WTC11 (cell line): ENCODE data around the gene GYS1. TPM values are rescaled to one million over a fixed set of nuclear protein-coding genes. Genes with fewer than 3 reads are reported as not detected.
A peak's percentile ranks its signal among the peaks of the same experiment; 100 is the strongest.

Source experiments
- ATAC-seq: fragments of 200-7000 bp; cut with Tn5 transposase; 2 replicates; pipeline ENCODE4 v1.10.0; 2021; ENCODE audit warnings: mild to moderate bottlenecking, moderate library complexity
- CTCF ChIA-PET: fragments of 300-600 bp; sonication (Branson Sonifier 250); formaldehyde crosslinking; loops from one replicate; lab custom pipeline; 2021; ENCODE audit warnings: antibody characterized with exemption; lab: Charles Lee
- POLR2A ChIA-PET: fragments of 350-600 bp; sonication (Branson Sonifier 250); formaldehyde crosslinking; loops from one replicate; lab custom pipeline; 2021; ENCODE audit warnings: antibody characterized with exemption; lab: Charles Lee
- DNase-seq: peaks from one replicate; pipeline ENCODE4 v3.0.0; 2021; ENCODE audit warnings: low spot score
- H3K27ac Mint-ChIP-seq: 2 replicates; pipeline ENCODE4 v1.8.0; 2021; ENCODE audit warnings: mixed read lengths
- H3K27me3 Mint-ChIP-seq: 2 replicates; pipeline ENCODE4 v1.8.0; 2021; ENCODE audit warnings: low read depth, mild to moderate bottlenecking, moderate library complexity, mixed read lengths
- H3K36me3 Mint-ChIP-seq: 2 replicates; pipeline ENCODE4 v1.8.0; 2021; ENCODE audit warnings: mixed read lengths
- H3K4me1 Mint-ChIP-seq: 2 replicates; pipeline ENCODE4 v1.8.0; 2022; ENCODE audit warnings: mixed read lengths
- H3K4me3 Mint-ChIP-seq: 2 replicates; pipeline ENCODE4 v1.8.0; 2021; ENCODE audit warnings: mild to moderate bottlenecking, moderate library complexity, mixed read lengths
- H3K9me3 Mint-ChIP-seq: 2 replicates; pipeline ENCODE4 v1.8.0; 2021; ENCODE audit warnings: mixed read lengths
- CTCF ChIP-seq: fragments of 200-600 bp; IDR thresholded peaks from 2 replicates; pipeline ENCODE4 v1.8.0; 2022; ENCODE audit warnings: antibody characterized with exemption
- E2F1 ChIP-seq: sonication (generic); formaldehyde crosslinking; IDR thresholded peaks from 2 replicates; pipeline ENCODE4 v1.8.0; 2022; ENCODE audit warnings: mild to moderate bottlenecking, missing genetic modification reagents
- ESRRA ChIP-seq: sonication (generic); formaldehyde crosslinking; IDR thresholded peaks from 2 replicates; pipeline ENCODE4 v1.8.1; 2022; ENCODE audit warnings: mild to moderate bottlenecking, missing genetic modification reagents, borderline replicate concordance
- FOXJ3 ChIP-seq: sonication (generic); formaldehyde crosslinking; IDR thresholded peaks from 2 replicates; pipeline ENCODE4 v1.9.0; 2021; ENCODE audit warnings: missing genetic modification reagents, mild to moderate bottlenecking, borderline replicate concordance
- FOXK1 ChIP-seq: sonication (generic); formaldehyde crosslinking; IDR thresholded peaks from 2 replicates; pipeline ENCODE4 v1.8.0; 2022; ENCODE audit warnings: mild to moderate bottlenecking, moderate library complexity, missing genetic modification reagents
- HMGXB4 ChIP-seq: sonication (generic); formaldehyde crosslinking; IDR thresholded peaks from 2 replicates; pipeline ENCODE4 v1.8.1; 2023; ENCODE audit warnings: mild to moderate bottlenecking, moderate library complexity, missing genetic modification reagents
- NFATC4 ChIP-seq: fragments of 250-450 bp; sonication (Bioruptor Pico); IDR thresholded peaks from 2 replicates; pipeline ENCODE4 v1.9.0; 2021; ENCODE audit warnings: mild to moderate bottlenecking
- NR1H2 ChIP-seq: sonication (generic); formaldehyde crosslinking; IDR thresholded peaks from 2 replicates; pipeline ENCODE4 v1.9.0; 2021; ENCODE audit warnings: mild to moderate bottlenecking, moderate library complexity, missing genetic modification reagents
- SMAD4 ChIP-seq: sonication (generic); formaldehyde crosslinking; IDR thresholded peaks from 2 replicates; pipeline ENCODE4 v1.8.0; 2022; ENCODE audit warnings: mild to moderate bottlenecking, missing genetic modification reagents
- STAT6 ChIP-seq: sonication (generic); formaldehyde crosslinking; conservative IDR thresholded peaks from 2 replicates; pipeline ENCODE4 v1.8.1; 2023; ENCODE audit warnings: mild to moderate bottlenecking, low read depth, missing genetic modification reagents, moderate library complexity
- TCF7 ChIP-seq: sonication (generic); formaldehyde crosslinking; IDR thresholded peaks from 2 replicates; pipeline ENCODE4 v1.8.0; 2022; ENCODE audit warnings: mild to moderate bottlenecking, low read depth, missing genetic modification reagents, moderate library complexity
- ZNF512 ChIP-seq: sonication (generic); formaldehyde crosslinking; IDR thresholded peaks from 2 replicates; pipeline ENCODE4 v1.8.1; 2022; ENCODE audit warnings: missing genetic modification reagents, borderline replicate concordance
- ZNF671 ChIP-seq: fragments of 250-450 bp; sonication (Bioruptor Pico); IDR thresholded peaks from 2 replicates; pipeline ENCODE4 v1.8.0; 2021; ENCODE audit warnings: mild to moderate bottlenecking
- total RNA-seq: library from RNA; stranded (reverse); gene quantifications from 3 replicates; pipeline ENCODE4 v1.2.3, GENCODE V29; 2021

Gene GYS1
- total RNA-seq, 1 experiment from 2014 or later: 52.0 TPM

- POLR2A ChIA-PET: interaction anchor here (0.7 kb wide), 1 partner anchor 10 kb away, joined by 3 read pairs; no protein-coding TSS in a partner anchor
- Mint-ChIP-seq H3K27ac (peak overlapping the region; percentile 3), H3K4me1 (peaks cover 23% of the 10 kb centered on the region), H3K4me3 (no peak overlapping the region), H3K27me3 (no peaks in the 10 kb centered on the region), H3K36me3 (peaks cover 11% of the 10 kb centered on the region), H3K9me3 (no peaks in the 10 kb centered on the region)
- CTCF ChIA-PET: interaction anchor here (0.6 to 3.0 kb wide), 30 partner anchors 9 to 769 kb away, joined by 3 to 26 read pairs (median 4); partner anchors contain the start of genes AP2A1, CGB2, HSD17B14 and LHB
- DNase-seq: peak; percentile 92
- TF ChIP-seq FOXJ3 (CRISPR knock-in tag) (no peak), CTCF (peak; percentile 74)
- peak; percentile 13 for ATAC-seq
These were observed 4.9 kb upstream of the GYS1 start for GRCh38 chr19:48997972-48998371.

- no peak for ATAC-seq
- CTCF ChIA-PET: interaction anchor here (0.6 to 3.4 kb wide), 58 partner anchors 10 to 819 kb away, joined by 3 to 60 read pairs (median 8); partner anchors contain the start of genes CA11, CGB2, CGB7 and DHDH
These were observed 902 bp upstream of the GYS1 start for GRCh38 chr19:48994035-48994386.

GRCh38 chr19:48992581-48993174 is 431 bp downstream of the GYS1 start:
- TF ChIP-seq ESRRA (CRISPR knock-in tag) (0 out of 2 replicates have a peak, but pooled peaks have one; percentile 42), TCF7 (CRISPR knock-in tag) (no peak)
- H3K9me3 Mint-ChIP-seq: no peaks in the 10 kb centered on the region
- peaks cover 24% of the 10 kb centered on the region for H3K36me3 Mint-ChIP-seq
- POLR2A ChIA-PET: interaction anchor here (0.5 to 2.1 kb wide), 11 partner anchors 9 to 519 kb away, joined by 3 to 10 read pairs (median 5); no protein-coding TSS in a partner anchor
- H3K27me3 Mint-ChIP-seq: no peaks in the 10 kb centered on the region
- H3K27ac Mint-ChIP-seq: peak overlapping the region; percentile 95
- H3K4me1 Mint-ChIP-seq: peaks cover 33% of the 10 kb centered on the region
- peak overlapping the region; percentile 99 for H3K4me3 Mint-ChIP-seq
- CTCF ChIA-PET: interaction anchor here (0.6 to 3.4 kb wide), 55 partner anchors 9 to 499 kb away, joined by 3 to 60 read pairs (median 7); partner anchors contain the start of genes CA11, CGB2, CGB7 and DHDH
- DNase-seq (no peak), ATAC-seq (peak; percentile 1; the same call in 1 of the 2 replicates)

More at GRCh38 chr19:48994035-48994386, 902 bp upstream of the GYS1 start:
- TF ChIP-seq SMAD4 (CRISPR knock-in tag) (no peak), NFATC4 (no peak), ZNF512 (CRISPR knock-in tag) (no peak), FOXK1 (no peak), FOXJ3 (CRISPR knock-in tag) (no peak), HMGXB4 (CRISPR knock-in tag) (no peak), ZNF671 (CRISPR knock-in tag) (no peak)
- TF ChIP-seq, all 79 proteins: peak for 0
- no peaks in the 10 kb centered on the region for H3K9me3 Mint-ChIP-seq
- no peak for DNase-seq
- no peaks in the 10 kb centered on the region for H3K27me3 Mint-ChIP-seq
- peaks cover 31% of the 10 kb centered on the region for H3K4me1 Mint-ChIP-seq
- H3K4me3 Mint-ChIP-seq: peak overlapping the region; percentile 99
- H3K36me3 Mint-ChIP-seq: peaks cover 12% of the 10 kb centered on the region
- peak overlapping the region; percentile 97 for H3K27ac Mint-ChIP-seq
- POLR2A ChIA-PET: interaction anchor here (0.6 to 2.1 kb wide), 6 partner anchors 23 to 363 kb away, joined by 3 to 10 read pairs (median 4); no protein-coding TSS in a partner anchor

- Mint-ChIP-seq H3K27ac (peak overlapping the region; percentile 95), H3K4me1 (peaks cover 33% of the 10 kb centered on the region), H3K27me3 (no peaks in the 10 kb centered on the region), H3K4me3 (peak overlapping the region; percentile 99), H3K9me3 (no peaks in the 10 kb centered on the region), H3K36me3 (peaks cover 24% of the 10 kb centered on the region)
- POLR2A ChIA-PET: interaction anchor here (0.5 to 2.1 kb wide), 4 partner anchors 21 to 538 kb away, joined by 3 to 10 read pairs (median 5); no protein-coding TSS in a partner anchor
- DNase-seq: no peak
- peak; percentile 10 for ATAC-seq
- CTCF ChIA-PET: interaction anchor here (0.9 to 3.4 kb wide), 19 partner anchors 8 to 218 kb away, joined by 3 to 60 read pairs (median 11); partner anchors contain the start of genes CGB2, CGB7, DHDH and LHB
- TF ChIP-seq HMGXB4 (CRISPR knock-in tag) (no peak), E2F1 (CRISPR knock-in tag) (no peak), STAT6 (CRISPR knock-in tag) (no peak), FOXJ3 (CRISPR knock-in tag) (no peak), NR1H2 (CRISPR knock-in tag) (no peak)
These were observed 1.1 kb downstream of the GYS1 start for GRCh38 chr19:48991873-48992580.
